Breast epithelium (tissue), 4 donors: Measurements from ENCODE around the gene LDLRAP1. TPM values are rescaled to one million over a fixed set of nuclear protein-coding genes. Genes with fewer than 3 reads are reported as not detected.
"Not testable (repeated sequence)": the region's sequence is repeated elsewhere in the genome, so short reads cannot be mapped to it uniquely, and the experiment has no call there.

ENCODE experiments used
- DNase-seq, 2 donors: peaks; one replicate each; pipeline ENCODE4 v3.0.0-alpha.2; 2019; ENCODE audit warnings: low spot score in 2 of 2
- H3K27ac ChIP-seq, 2 donors: fragments of 200-600 bp; sonication (generic) in 1 of 2; one replicate each; pipeline ENCODE4 v1.5.1; 2016 to 2019; ENCODE audit warnings: mild to moderate bottlenecking in 1 of 2
- H3K27me3 ChIP-seq, 2 donors: fragments of 200-600 bp; sonication (generic) in 1 of 2; one replicate each; pipeline versions ENCODE4 v1.5.1 to v1.6.0; 2017 to 2019; ENCODE audit warnings: control low read depth in 1 of 2, mild to moderate bottlenecking in 1 of 2
- H3K36me3 ChIP-seq: fragments of 200-600 bp; one replicate; pipeline ENCODE4 v1.5.1; 2019
- H3K4me1 ChIP-seq, 2 donors: fragments of 200-600 bp; sonication (generic); one replicate each; pipeline ENCODE4 v1.5.1; 2016 to 2019; ENCODE audit warnings: control low read depth in 1 of 2
- H3K4me3 ChIP-seq, 3 donors: fragments of 200-600 bp; sonication (generic); 1 replicate in 2 of 3; 2 replicates in 1 of 3; pipeline ENCODE4 v1.5.1; 2016 to 2019; ENCODE audit warnings: mild to moderate bottlenecking in 3 of 3, moderate library complexity in 2 of 3
- H3K9me3 ChIP-seq, 2 donors: fragments of 200-600 bp; sonication (generic) in 1 of 2; one replicate each; pipeline ENCODE4 v1.5.1; 2016 to 2019; ENCODE audit warnings: control low read depth in 1 of 2
- POLR2A ChIP-seq: fragments of 450-650 bp; IDR thresholded peaks from one replicate; pipeline ENCODE4 v1.6.1; 2016; ENCODE audit warnings: antibody characterized with exemption, mild to moderate bottlenecking, moderate library complexity
- POLR2AphosphoS5 ChIP-seq, 3 donors: sonication (generic); formaldehyde crosslinking; IDR thresholded peaks; one replicate each; pipeline ENCODE4 v1.6.1; 2017; ENCODE audit warnings: antibody characterized with exemption in 3 of 3
- intact Hi-C: fragments of 100-400 bp; cut with DNase I; formaldehyde crosslinking; loops from one replicate; pipeline ENCODE4 v1.15.1; 2023; ENCODE audit warnings: low total_unique reads
- total RNA-seq, 3 donors: library from RNA; depleted of rRNA; stranded (reverse); fragments of >200 nt; gene quantifications; one replicate each; pipeline ENCODE4 v1.1.0, GENCODE V29; 2016
- TF ChIP-seq, protein P1 (sequence below), 3 donors: fragments of 450-650 bp; IDR thresholded peaks; one replicate each; pipeline ENCODE4 v1.5.1; 2016 to 2017; ENCODE audit warnings: antibody characterized with exemption in 3 of 3, mild to moderate bottlenecking in 3 of 3, moderate library complexity in 3 of 3

The LDLRAP1 gene
- total RNA-seq, 3 donors from 2014 or later: 10.7 to 17.0 (median 16.5) TPM

DNA sequence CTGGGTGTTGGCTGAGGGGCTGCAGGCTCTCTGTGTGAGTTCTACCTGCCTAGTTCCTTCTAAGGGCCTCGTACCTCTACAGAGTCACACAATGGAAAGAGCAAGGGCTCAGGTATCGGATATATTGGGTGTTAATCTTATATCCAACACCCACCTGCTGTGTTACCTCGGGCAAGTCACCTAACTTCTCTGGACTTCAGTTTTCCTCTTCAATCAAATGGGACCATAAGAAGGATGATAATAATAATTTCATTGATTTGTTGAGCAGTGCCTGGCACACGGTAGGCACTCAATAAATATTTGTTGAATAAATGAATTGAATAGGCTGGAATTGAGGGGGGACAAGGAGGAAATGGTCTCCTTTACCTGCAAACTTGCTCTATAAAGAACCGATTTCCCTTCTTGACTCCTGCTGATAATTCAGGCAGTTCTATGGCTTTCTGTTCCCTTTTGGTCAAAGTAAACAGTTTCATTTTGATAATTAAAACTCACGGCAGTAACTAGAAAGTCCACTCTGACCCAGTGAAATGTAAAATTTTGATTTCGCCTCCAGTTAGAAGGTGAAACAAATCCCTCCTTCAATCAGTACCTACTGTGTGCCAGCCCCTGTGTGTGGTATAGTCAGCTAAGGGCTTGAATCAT is 56.7 kb downstream of the LDLRAP1 start:
- Histone ChIP-seq H3K9me3 (peaks cover 3 to 6% of the 10 kb centered on the region in 2 donors), H3K27ac (no peak overlapping the region), H3K36me3 (no peaks in the 10 kb centered on the region), H3K4me1 (no peaks in the 10 kb centered on the region), H3K4me3 (no peak overlapping the region), H3K27me3 (no peaks in the 10 kb centered on the region)
- no peak for TF ChIP-seq POLR2AphosphoS5 (IDR thresholded peaks at IDR 0.05)
- TF ChIP-seq, protein P1, sequence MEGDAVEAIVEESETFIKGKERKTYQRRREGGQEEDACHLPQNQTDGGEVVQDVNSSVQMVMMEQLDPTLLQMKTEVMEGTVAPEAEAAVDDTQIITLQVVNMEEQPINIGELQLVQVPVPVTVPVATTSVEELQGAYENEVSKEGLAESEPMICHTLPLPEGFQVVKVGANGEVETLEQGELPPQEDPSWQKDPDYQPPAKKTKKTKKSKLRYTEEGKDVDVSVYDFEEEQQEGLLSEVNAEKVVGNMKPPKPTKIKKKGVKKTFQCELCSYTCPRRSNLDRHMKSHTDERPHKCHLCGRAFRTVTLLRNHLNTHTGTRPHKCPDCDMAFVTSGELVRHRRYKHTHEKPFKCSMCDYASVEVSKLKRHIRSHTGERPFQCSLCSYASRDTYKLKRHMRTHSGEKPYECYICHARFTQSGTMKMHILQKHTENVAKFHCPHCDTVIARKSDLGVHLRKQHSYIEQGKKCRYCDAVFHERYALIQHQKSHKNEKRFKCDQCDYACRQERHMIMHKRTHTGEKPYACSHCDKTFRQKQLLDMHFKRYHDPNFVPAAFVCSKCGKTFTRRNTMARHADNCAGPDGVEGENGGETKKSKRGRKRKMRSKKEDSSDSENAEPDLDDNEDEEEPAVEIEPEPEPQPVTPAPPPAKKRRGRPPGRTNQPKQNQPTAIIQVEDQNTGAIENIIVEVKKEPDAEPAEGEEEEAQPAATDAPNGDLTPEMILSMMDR (IDR thresholded peaks at IDR 0.05): no peak
- no peak for TF ChIP-seq POLR2A
- no peak for DNase-seq
- intact Hi-C loops: no loop called here

DNA sequence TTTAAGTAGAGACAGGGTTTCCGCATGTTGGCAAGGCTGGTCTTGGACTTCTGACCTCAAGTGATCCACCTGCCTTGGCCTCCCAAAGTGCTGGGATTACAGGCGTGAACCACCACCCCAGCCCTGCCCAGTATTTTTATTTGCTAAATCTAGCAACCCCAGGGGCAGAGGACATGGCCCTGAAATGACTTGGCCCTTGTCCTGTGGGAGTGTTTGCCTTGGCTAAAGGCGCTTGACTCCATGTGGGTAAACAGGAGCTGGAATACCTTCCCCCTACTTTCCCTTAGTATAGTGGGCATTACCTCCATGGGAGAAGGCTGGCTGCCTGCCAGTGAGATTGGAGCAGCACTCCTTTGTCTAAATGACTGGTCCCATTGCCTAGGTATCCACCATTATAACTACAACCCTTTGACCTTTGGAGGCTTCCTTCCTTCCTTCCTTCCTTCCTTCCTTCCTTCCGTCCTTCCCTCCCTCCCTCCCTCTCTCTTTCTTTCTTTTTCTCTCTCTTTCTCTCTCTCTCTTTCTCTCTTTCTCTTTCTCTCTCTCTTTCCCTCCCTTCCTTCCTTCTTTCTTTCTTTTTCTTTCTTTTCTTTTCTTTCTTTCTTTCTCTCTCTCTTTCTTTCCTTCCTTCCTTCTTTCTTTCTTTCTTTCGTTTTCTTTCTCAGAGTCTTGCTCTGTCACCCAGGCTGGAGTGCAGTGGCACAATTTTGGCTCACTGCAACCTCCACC is 57.7 kb downstream of the LDLRAP1 start:
- DNase-seq, H3K9me3 ChIP-seq, intact Hi-C loops: not testable (repeated sequence)

DNA sequence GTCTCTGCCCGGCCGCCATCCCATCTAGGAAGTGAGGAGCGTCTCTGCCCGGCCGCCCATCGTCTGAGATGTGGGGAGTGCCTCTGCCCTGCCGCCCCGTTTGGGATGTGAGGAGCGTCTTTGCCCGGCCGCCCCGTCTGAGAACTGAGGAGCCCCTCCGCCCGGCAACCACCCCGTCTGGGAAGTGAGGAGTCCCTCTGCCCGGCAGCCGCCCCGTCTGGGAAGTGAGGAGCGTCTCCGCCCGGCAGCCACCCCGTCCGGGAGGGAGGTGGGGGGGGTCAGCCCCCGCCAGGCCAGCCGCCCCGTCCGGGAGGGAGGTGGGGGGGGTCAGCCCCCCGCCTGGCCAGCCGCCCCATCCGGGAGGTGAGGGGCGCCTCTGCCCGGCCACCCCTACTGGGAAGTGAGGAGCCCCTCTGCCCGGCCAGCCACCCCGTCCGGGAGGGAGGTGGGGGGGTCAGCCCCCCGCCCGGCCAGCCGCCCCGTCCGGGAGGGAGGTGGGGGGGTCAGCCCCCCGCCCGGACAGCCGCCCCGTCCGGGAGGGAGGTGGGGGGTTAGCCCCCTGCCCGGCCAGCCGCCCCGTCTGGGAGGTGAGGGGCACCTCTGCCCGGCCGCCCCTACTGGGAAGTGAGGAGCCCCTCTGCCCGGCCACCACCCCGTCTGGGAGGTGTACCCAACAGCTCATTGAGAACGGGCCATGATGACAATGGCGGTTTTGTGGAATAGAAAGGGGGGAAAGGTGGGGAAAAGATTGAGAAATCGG is 60.6 kb downstream of the LDLRAP1 start:
- H3K9me3 ChIP-seq, intact Hi-C loops, H3K4me1 ChIP-seq, H3K4me3 ChIP-seq, H3K36me3 ChIP-seq, DNase-seq, H3K27ac ChIP-seq, H3K27me3 ChIP-seq: not testable (repeated sequence)

More for the DNA sequence above, 57.7 kb downstream of the LDLRAP1 start:
- H3K4me3 ChIP-seq, H3K36me3 ChIP-seq, H3K4me1 ChIP-seq, H3K27me3 ChIP-seq, H3K27ac ChIP-seq: not testable (repeated sequence)

DNA sequence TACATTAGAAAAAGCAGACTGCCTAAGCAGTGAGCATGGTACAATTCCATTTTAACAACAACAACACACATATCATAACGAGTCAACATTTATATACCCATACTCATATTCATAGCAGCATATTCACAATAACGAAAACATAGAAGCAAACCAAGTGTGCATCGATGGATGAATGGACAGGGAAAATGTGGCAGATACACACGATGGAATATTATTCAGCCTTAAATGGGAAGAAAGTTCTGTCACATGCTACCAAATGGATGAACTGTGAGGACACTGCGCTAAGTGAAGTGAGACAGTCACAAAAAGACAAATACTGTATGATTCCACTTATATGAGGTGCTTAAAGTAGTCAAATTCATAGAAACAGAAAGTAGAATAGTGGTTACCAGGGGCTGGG is 63.7 kb downstream of the LDLRAP1 start:
- DNase-seq: no peak
- intact Hi-C loops: no loop called here
- TF ChIP-seq, protein P1 (IDR thresholded peaks at IDR 0.05): no peak
- TF ChIP-seq POLR2A (no peak), POLR2AphosphoS5 (IDR thresholded peaks at IDR 0.05) (no peak)
- Histone ChIP-seq H3K27ac (no peak overlapping the region), H3K36me3 (no peaks in the 10 kb centered on the region), H3K27me3 (no peaks in the 10 kb centered on the region), H3K4me3 (no peak overlapping the region), H3K9me3 (no peaks in the 10 kb centered on the region), H3K4me1 (no peaks in the 10 kb centered on the region)

DNA sequence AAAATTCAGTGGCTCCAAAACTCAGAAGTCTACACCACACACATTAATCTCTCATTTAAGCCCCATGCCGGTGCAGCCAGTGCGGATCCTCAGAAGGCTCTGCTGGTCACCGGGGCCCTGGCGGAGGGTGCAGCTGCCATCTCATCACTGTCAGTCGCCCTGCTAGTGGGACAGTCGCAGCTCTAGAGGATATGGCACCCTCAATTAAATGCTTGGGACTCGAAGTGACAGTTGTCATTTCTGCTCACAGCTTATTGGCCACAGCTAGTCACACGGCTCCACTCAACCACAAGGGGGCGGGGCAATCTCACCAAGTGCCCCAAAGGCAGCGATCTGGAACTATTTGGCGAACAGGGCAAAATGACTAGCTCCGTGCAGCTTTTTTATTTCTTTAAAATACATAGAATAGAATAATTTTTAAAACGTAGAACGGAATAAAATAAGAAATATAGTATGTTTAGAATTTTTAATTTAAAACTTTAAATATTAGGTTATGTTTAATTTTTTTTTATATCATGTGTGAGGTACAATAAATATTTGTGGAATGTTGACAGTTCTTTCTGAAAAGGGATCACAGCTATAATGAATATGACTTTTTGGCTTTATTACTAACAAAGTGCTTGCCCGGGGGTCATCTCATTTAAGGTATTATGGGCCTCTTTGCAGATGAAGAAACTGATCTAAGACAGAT is 65.2 kb downstream of the LDLRAP1 start:
- no peaks in the 10 kb centered on the region for H3K9me3 ChIP-seq
- H3K27ac ChIP-seq: no peak overlapping the region
- H3K4me1 ChIP-seq: no peaks in the 10 kb centered on the region
- intact Hi-C loops: no loop called here
- H3K4me3 ChIP-seq: no peak overlapping the region
- no peaks in the 10 kb centered on the region for H3K36me3 ChIP-seq
- TF ChIP-seq, protein P1 (IDR thresholded peaks at IDR 0.05): peak; percentile 53 to 76 (median 69)
- TF ChIP-seq POLR2A: no peak
- peak in 2 of 3 donors; percentile 12 to 38 for TF ChIP-seq POLR2AphosphoS5 (IDR thresholded peaks at IDR 0.05)
- peak; percentile 77 to 82 for DNase-seq
- no peaks in the 10 kb centered on the region for H3K27me3 ChIP-seq
